ENCODE data around the gene SLC8A1.

Gene SLC8A1

DNA sequence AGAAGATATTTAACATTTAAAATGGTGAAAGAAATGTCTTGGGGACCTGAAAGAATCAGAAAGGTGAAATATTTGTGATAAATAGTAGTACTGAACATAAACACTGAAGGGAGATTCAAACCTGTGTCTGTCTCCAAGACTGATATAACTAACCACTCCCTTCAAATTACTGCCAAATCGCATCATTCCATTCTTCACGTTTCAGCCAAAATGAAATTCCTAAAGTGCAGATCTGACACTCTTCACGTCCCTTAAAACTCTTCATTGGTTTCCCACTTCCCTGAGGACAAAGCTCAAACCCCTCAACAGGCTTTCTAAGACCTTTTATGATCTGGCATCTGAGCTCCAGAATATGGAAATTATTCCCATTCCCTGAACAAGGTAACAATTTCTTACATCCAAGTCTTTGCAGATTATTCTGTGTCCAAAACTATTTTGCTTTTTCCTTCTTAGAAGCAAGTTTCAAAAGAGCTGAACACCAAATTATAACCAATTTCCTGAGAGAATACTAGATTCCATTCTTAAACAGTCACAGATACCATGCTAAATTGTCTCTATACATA lies 18.9 kb downstream of the SLC8A1 start:
- Histone ChIP-seq H3K27me3 (ENCODE audit: control insufficient read depth in 5 of 5, insufficient read depth in 4 of 5, low read length in 5 of 5) (no peaks in the 10 kb centered on the region), H3K27ac (ENCODE audit: low read depth, low read length) (peak overlapping the region; percentile 25), H3K9ac (ENCODE audit: low read length in 5 of 5) (no peak overlapping the region), H3K9me3 (ENCODE audit: control insufficient read depth in 5 of 5, low read length in 5 of 5) (no peaks in the 10 kb centered on the region), H3K36me3 (ENCODE audit: control insufficient read depth in 5 of 5, insufficient read depth in 5 of 5, low read length in 5 of 5) (no peaks in the 10 kb centered on the region), H3K4me1 (ENCODE audit: control insufficient read depth in 5 of 5, insufficient read depth in 5 of 5, low read length in 5 of 5) (peaks cover 0 to 54% (median 43%) of the 10 kb centered on the region in 5 donors), H3K4me3 (ENCODE audit: low read depth in 1 of 5, low read length in 5 of 5) (no peak overlapping the region)

DNA sequence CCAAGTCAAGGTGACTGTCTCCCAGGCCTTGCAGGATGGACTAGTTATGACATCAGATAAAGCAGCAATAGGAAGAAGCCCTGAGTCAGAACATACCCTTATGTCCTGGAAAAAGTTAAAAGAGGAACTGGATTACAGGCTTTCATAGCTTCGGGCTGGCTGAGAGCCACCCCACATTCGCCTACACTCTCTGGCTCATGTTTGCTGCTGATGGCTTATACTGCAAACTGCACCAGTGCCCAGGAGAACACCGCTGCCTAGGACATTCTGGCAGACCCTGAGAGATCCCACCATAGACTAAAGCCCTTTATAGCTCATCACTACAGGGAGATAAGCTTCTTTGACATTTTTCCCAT lies 20.3 kb downstream of the SLC8A1 start:
- no peaks in the 10 kb centered on the region for H3K27me3 ChIP-seq (ENCODE audit: control insufficient read depth in 5 of 5, insufficient read depth in 4 of 5, low read length in 5 of 5)
- H3K9ac ChIP-seq (ENCODE audit: low read length in 5 of 5): no peak overlapping the region
- no peaks in the 10 kb centered on the region for H3K36me3 ChIP-seq (ENCODE audit: control insufficient read depth in 5 of 5, insufficient read depth in 5 of 5, low read length in 5 of 5)
- H3K4me1 ChIP-seq (ENCODE audit: control insufficient read depth in 5 of 5, insufficient read depth in 5 of 5, low read length in 5 of 5): peaks cover 0 to 54% (median 43%) of the 10 kb centered on the region in 5 donors
- no peaks in the 10 kb centered on the region for H3K9me3 ChIP-seq (ENCODE audit: control insufficient read depth in 5 of 5, low read length in 5 of 5)
- no peak overlapping the region for H3K4me3 ChIP-seq (ENCODE audit: low read depth in 1 of 5, low read length in 5 of 5)
- no peak overlapping the region for H3K27ac ChIP-seq (ENCODE audit: low read depth, low read length)

DNA sequence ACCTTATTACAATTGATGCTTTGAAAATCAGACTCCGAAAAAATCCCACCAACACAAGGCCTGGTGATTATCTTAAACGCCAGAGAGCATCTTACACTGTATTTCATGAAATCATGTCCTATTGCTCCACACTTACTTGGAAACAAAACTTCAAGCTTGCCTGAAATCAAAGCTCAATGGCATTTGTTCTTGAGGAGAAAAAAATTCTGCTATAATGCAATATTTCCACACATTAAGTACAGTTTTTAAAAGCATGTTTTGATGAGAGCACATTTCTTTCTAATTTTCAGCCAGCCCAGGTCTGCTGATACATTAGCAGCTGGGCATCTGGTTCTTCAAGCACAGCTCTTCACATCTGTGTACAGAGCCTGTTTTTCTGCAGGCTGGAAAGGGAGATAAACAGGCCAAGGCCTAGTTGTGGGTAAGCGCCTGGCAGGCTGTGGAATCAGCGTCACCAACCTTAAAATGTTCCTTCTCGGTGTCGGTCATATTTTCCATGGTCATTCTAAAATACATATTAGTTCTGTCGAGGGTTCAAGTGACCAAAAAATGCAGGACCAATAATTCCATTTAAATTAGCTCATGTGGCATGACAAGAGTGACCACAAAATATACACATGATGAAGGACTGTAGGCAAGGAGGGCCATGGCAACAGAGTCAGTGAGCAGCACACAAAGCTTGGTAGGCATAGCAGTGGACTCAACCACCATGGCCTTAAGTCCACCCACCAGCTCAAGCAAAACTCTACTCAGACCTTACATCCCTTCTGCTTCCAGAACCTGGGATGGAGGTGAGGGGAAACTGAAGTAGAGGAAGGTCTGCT lies 20.9 kb downstream of the SLC8A1 start:
- Histone ChIP-seq H3K9ac (ENCODE audit: low read length in 5 of 5) (no peak overlapping the region), H3K4me1 (ENCODE audit: control insufficient read depth in 5 of 5, insufficient read depth in 5 of 5, low read length in 5 of 5) (peaks cover 0 to 49% (median 42%) of the 10 kb centered on the region in 5 donors), H3K27ac (ENCODE audit: low read depth, low read length) (peak overlapping the region; percentile 3), H3K4me3 (ENCODE audit: low read depth in 1 of 5, low read length in 5 of 5) (no peak overlapping the region), H3K36me3 (ENCODE audit: control insufficient read depth in 5 of 5, insufficient read depth in 5 of 5, low read length in 5 of 5) (no peaks in the 10 kb centered on the region), H3K27me3 (ENCODE audit: control insufficient read depth in 5 of 5, insufficient read depth in 4 of 5, low read length in 5 of 5) (no peaks in the 10 kb centered on the region), H3K9me3 (ENCODE audit: control insufficient read depth in 5 of 5, low read length in 5 of 5) (no peaks in the 10 kb centered on the region)

DNA sequence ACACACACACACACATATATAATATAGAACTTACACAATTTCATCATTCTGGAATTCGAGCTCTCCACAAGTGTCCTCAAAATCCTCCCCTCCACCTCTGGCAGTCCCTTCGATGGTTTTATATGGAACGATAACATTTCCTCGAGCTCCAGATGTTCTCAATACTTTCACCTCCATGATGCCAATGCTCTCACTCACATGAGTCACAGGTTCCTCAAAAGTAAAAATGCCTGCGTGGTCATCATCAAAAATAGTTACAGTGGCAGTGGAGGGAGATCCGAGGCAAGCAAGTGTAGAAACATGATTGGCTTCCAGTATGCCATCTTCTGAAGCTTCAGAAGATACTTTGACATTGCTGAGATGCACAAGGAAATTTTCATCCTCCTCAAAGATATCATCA lies 23.5 kb downstream of the SLC8A1 start:
- Histone ChIP-seq H3K9me3 (ENCODE audit: control insufficient read depth in 5 of 5, low read length in 5 of 5) (no peaks in the 10 kb centered on the region), H3K4me3 (ENCODE audit: low read depth in 1 of 5, low read length in 5 of 5) (no peak overlapping the region), H3K4me1 (ENCODE audit: control insufficient read depth in 5 of 5, insufficient read depth in 5 of 5, low read length in 5 of 5) (peaks cover 0 to 27% (median 22%) of the 10 kb centered on the region in 5 donors), H3K36me3 (ENCODE audit: control insufficient read depth in 5 of 5, insufficient read depth in 5 of 5, low read length in 5 of 5) (no peaks in the 10 kb centered on the region), H3K27ac (ENCODE audit: low read depth, low read length) (no peak overlapping the region), H3K9ac (ENCODE audit: low read length in 5 of 5) (no peak overlapping the region), H3K27me3 (ENCODE audit: control insufficient read depth in 5 of 5, insufficient read depth in 4 of 5, low read length in 5 of 5) (no peaks in the 10 kb centered on the region)

DNA sequence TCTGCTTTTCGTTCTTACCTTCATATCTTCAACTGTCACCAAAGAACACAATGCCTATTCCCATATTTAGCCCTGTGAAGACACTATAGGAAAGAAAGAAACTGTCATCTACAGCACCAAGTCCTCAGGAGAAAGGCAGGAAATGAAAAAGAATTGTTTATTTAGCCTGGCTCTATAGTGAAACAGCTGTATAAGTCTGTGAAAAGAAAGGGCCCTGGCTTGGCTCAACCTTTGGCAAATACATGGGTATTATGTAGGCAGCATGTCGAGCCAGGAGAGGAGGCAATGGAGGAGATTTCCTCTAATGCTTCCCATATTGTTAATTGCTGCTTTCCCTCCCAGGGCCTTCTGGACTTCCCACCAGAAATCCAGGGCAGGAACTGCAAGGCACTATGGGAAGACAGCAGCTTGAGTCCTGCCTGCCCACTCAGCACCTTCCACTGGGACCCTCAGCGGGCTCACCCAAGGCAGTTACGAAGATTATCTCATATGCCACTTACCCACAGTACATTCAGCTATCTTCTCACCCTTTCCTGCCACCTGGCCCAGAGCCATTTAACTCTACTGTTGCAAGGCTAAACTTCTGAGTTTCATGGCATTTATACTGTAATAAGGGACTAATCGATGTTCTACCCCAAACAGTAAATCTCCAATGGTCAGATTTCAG lies 30.1 kb downstream of the SLC8A1 start:
- H3K36me3 ChIP-seq (ENCODE audit: control insufficient read depth in 5 of 5, insufficient read depth in 5 of 5, low read length in 5 of 5): no peaks in the 10 kb centered on the region
- no peaks in the 10 kb centered on the region for H3K9me3 ChIP-seq (ENCODE audit: control insufficient read depth in 5 of 5, low read length in 5 of 5)
- no peaks in the 10 kb centered on the region for H3K27me3 ChIP-seq (ENCODE audit: control insufficient read depth in 5 of 5, insufficient read depth in 4 of 5, low read length in 5 of 5)
- no peak overlapping the region for H3K4me3 ChIP-seq (ENCODE audit: low read depth in 1 of 5, low read length in 5 of 5)
- H3K4me1 ChIP-seq (ENCODE audit: control insufficient read depth in 5 of 5, insufficient read depth in 5 of 5, low read length in 5 of 5): peaks cover 0 to 4% (median 0%) of the 10 kb centered on the region in 5 donors
- H3K27ac ChIP-seq (ENCODE audit: low read depth, low read length): no peak overlapping the region
- no peak overlapping the region for H3K9ac ChIP-seq (ENCODE audit: low read length in 5 of 5)

DNA sequence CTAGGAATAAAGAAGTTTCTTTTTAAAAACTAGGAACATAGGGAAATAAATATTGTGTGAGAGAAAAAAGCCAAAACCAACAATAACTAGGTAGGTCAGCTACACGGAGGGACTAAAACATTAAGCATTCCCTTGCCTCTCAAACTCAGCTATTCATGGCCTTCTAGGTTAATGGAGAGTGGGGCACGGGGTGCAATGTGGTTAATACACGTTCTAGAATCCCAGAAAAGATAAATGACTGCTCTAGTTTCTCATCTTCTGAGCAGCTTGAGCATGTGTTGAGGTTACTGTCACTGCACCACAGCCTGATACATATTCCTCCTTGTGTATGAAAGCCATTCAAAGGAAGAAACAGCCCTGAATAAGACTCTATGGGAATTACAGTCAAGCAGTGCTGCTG lies 31.4 kb downstream of the SLC8A1 start:
- Histone ChIP-seq H3K9me3 (ENCODE audit: control insufficient read depth in 5 of 5, low read length in 5 of 5) (no peaks in the 10 kb centered on the region), H3K9ac (ENCODE audit: low read length in 5 of 5) (no peak overlapping the region), H3K4me3 (ENCODE audit: low read depth in 1 of 5, low read length in 5 of 5) (no peak overlapping the region)

DNA sequence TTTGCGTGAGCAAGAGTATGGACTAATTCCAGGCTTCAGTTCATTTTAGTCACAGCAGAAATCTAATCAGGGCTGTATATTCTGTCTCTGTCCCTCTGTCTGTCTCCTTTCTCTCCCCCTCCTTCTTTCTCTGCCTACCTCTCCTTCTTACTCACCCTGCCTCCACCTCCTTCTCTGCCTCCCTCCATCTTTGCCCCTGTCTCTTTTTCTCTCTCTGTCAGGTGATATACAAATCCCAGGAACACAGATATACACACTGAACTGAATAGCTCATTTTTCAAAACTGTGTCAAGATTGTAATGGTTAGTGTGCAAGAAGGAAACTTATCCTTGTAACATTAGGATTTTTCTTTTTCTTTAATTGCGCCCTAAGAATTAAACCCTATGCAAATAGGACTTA lies 32.5 kb downstream of the SLC8A1 start:
- Histone ChIP-seq H3K27ac (ENCODE audit: low read depth, low read length) (no peak overlapping the region), H3K4me3 (ENCODE audit: low read depth in 1 of 5, low read length in 5 of 5) (no peak overlapping the region), H3K27me3 (ENCODE audit: control insufficient read depth in 5 of 5, insufficient read depth in 4 of 5, low read length in 5 of 5) (no peaks in the 10 kb centered on the region), H3K9ac (ENCODE audit: low read length in 5 of 5) (no peak overlapping the region), H3K9me3 (ENCODE audit: control insufficient read depth in 5 of 5, low read length in 5 of 5) (no peaks in the 10 kb centered on the region), H3K4me1 (ENCODE audit: control insufficient read depth in 5 of 5, insufficient read depth in 5 of 5, low read length in 5 of 5) (peaks cover 0 to 4% (median 0%) of the 10 kb centered on the region in 5 donors), H3K36me3 (ENCODE audit: control insufficient read depth in 5 of 5, insufficient read depth in 5 of 5, low read length in 5 of 5) (no peaks in the 10 kb centered on the region)

More for the DNA sequence above, 31.4 kb downstream of the SLC8A1 start:
- H3K36me3 ChIP-seq (ENCODE audit: control insufficient read depth in 5 of 5, insufficient read depth in 5 of 5, low read length in 5 of 5): no peaks in the 10 kb centered on the region
- peaks cover 0 to 4% (median 0%) of the 10 kb centered on the region in 5 donors for H3K4me1 ChIP-seq (ENCODE audit: control insufficient read depth in 5 of 5, insufficient read depth in 5 of 5, low read length in 5 of 5)
- no peaks in the 10 kb centered on the region for H3K27me3 ChIP-seq (ENCODE audit: control insufficient read depth in 5 of 5, insufficient read depth in 4 of 5, low read length in 5 of 5)
- H3K27ac ChIP-seq (ENCODE audit: low read depth, low read length): no peak overlapping the region

DNA sequence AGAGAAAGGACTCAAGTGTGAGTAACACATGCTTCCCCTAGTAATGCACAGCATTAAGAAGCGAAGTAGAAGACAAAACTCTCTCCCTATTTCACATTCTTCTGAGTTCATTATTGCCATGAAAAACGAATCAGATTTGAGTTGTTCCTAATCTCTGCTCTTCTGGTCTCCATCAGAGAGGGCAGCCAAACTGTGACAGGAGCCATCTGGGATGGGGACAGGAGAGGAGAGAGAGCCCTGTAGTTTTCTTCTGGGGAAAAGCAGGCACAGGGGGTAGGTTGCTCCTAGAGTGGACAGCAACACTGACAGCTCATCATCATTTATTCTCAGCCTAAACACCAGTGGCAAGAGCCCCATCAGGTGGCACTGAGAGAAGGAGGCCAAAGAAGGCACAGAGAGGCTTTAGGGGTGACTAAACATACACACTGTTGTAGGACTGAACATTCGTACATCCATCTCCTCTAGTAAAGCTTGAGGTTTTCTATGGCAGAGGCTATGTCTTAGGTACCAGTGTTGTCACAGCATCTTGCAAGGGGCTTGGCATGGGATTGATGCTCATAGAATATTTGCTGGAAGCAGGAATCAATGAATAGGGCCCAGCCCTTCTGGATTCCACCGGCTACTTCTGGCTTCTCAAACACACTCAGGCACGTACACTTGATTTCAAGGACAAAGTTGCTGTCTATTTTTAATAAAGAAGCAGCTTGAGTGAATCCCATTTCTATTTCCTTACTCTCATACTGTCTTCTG lies 33.1 kb downstream of the SLC8A1 start:
- Histone ChIP-seq H3K9me3 (ENCODE audit: control insufficient read depth in 5 of 5, low read length in 5 of 5) (no peaks in the 10 kb centered on the region), H3K36me3 (ENCODE audit: control insufficient read depth in 5 of 5, insufficient read depth in 5 of 5, low read length in 5 of 5) (no peaks in the 10 kb centered on the region), H3K4me1 (ENCODE audit: control insufficient read depth in 5 of 5, insufficient read depth in 5 of 5, low read length in 5 of 5) (peaks cover 0 to 4% (median 0%) of the 10 kb centered on the region in 5 donors), H3K9ac (ENCODE audit: low read length in 5 of 5) (no peak overlapping the region), H3K27me3 (ENCODE audit: control insufficient read depth in 5 of 5, insufficient read depth in 4 of 5, low read length in 5 of 5) (no peaks in the 10 kb centered on the region), H3K4me3 (ENCODE audit: low read depth in 1 of 5, low read length in 5 of 5) (no peak overlapping the region), H3K27ac (ENCODE audit: low read depth, low read length) (no peak overlapping the region)

DNA sequence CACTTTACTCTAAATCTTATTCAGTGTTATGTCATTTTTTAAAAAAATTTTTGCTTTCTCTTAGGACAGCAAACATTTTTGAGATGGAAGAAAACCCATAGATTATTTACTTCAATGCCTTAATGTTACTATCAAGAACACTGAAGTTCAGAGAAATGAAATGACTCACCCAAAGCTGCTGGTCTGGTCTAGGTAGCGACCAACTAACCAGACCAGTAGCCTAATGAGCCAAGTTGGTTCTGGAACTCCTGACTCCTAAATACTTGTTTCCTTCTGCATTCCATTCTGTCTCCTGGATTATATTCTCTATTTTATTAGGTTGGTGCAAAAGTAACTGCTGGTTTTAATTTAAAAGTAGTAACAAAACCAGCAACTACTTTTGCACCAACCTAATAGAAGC lies 35.4 kb downstream of the SLC8A1 start:
- H3K9me3 ChIP-seq (ENCODE audit: control insufficient read depth in 5 of 5, low read length in 5 of 5): no peaks in the 10 kb centered on the region
- H3K36me3 ChIP-seq (ENCODE audit: control insufficient read depth in 5 of 5, insufficient read depth in 5 of 5, low read length in 5 of 5): no peaks in the 10 kb centered on the region
- no peaks in the 10 kb centered on the region for H3K27me3 ChIP-seq (ENCODE audit: control insufficient read depth in 5 of 5, insufficient read depth in 4 of 5, low read length in 5 of 5)
- H3K9ac ChIP-seq (ENCODE audit: low read length in 5 of 5): no peak overlapping the region
- H3K4me3 ChIP-seq (ENCODE audit: low read depth in 1 of 5, low read length in 5 of 5): no peak overlapping the region
- peaks cover 0 to 3% (median 0%) of the 10 kb centered on the region in 5 donors for H3K4me1 ChIP-seq (ENCODE audit: control insufficient read depth in 5 of 5, insufficient read depth in 5 of 5, low read length in 5 of 5)
- no peak overlapping the region for H3K27ac ChIP-seq (ENCODE audit: low read depth, low read length)
